CD4-positive, alpha-beta T cell (primary cell): ENCODE results near the gene SLC2A5. TPM values are rescaled to one million over a fixed set of nuclear protein-coding genes. Genes with fewer than 3 reads are reported as not detected.

Experiments used
- ATAC-seq: fragments of 200-7000 bp; cut with Tn5 transposase; one replicate; pipeline ENCODE4 v1.10.0; 2022; ENCODE audit warnings: mild to moderate bottlenecking; ENCODE audit not compliant: poor library complexity
- CTCF ChIA-PET: fragments of 350-600 bp; sonication (Branson Sonifier 250); formaldehyde crosslinking; loops from one replicate; lab custom pipeline; 2021; ENCODE audit warnings: antibody characterized with exemption, inconsistent platforms; lab: Charles Lee
- POLR2A ChIA-PET: fragments of 350-600 bp; sonication (Branson Sonifier 250); formaldehyde crosslinking; loops from one replicate; lab custom pipeline; 2021; ENCODE audit warnings: antibody characterized with exemption, inconsistent platforms; lab: Charles Lee
- DNase-seq, 14 experiments: peaks; one replicate each; pipeline ENCODE4 v3.0.0-alpha.2; 2013 to 2020; ENCODE audit warnings: mixed read lengths in 2 of 14
- H3K27ac ChIP-seq, 2 donors: one replicate each; pipeline versions ENCODE4 v1.5.1 to v1.7.0; 2013; ENCODE audit warnings: low read length in 2 of 2, low read depth in 1 of 2, mild to moderate bottlenecking in 1 of 2
- H3K27me3 ChIP-seq, 2 experiments: 1 replicate in 1 of 2; 2 replicates in 1 of 2; pipeline versions ENCODE4 v1.6.1 to v1.7.0; 2013; ENCODE audit warnings: low read length in 2 of 2, control low read depth in 1 of 2, mild to moderate bottlenecking in 1 of 2, moderate library complexity in 1 of 2; ENCODE audit not compliant: insufficient read depth in 2 of 2, control insufficient read depth in 1 of 2
- H3K36me3 ChIP-seq: one replicate; pipeline ENCODE4 v1.6.1; 2013; ENCODE audit warnings: low read length, control low read depth; ENCODE audit not compliant: insufficient read depth
- H3K4me1 ChIP-seq: one replicate; pipeline ENCODE4 v1.6.1; 2013; ENCODE audit warnings: low read length, control low read depth; ENCODE audit not compliant: insufficient read depth
- H3K4me3 ChIP-seq: one replicate; pipeline ENCODE4 v1.5.1; 2013; ENCODE audit warnings: mild to moderate bottlenecking, low read length, moderate library complexity
- H3K9me3 ChIP-seq, 2 experiments: 1 replicate in 1 of 2; 2 replicates in 1 of 2; pipeline versions ENCODE4 v1.6.1 to v1.7.0; 2013; ENCODE audit warnings: low read length in 2 of 2, mild to moderate bottlenecking in 2 of 2, control low read depth in 1 of 2, moderate library complexity in 1 of 2; ENCODE audit not compliant: control insufficient read depth in 1 of 2, insufficient read depth in 1 of 2
- H3K27ac Mint-ChIP-seq: one replicate; pipeline ENCODE4 v1.8.0; 2020; ENCODE audit warnings: mixed read lengths
- H3K27me3 Mint-ChIP-seq: one replicate; pipeline ENCODE4 v1.8.0; 2021; ENCODE audit warnings: mixed read lengths
- H3K36me3 Mint-ChIP-seq: one replicate; pipeline ENCODE4 v1.8.0; 2021; ENCODE audit warnings: low read depth, mixed read lengths
- H3K4me1 Mint-ChIP-seq: one replicate; pipeline ENCODE4 v1.8.0; 2021; ENCODE audit warnings: low read depth, mixed read lengths
- H3K4me3 Mint-ChIP-seq: one replicate; pipeline ENCODE4 v1.8.0; 2020; ENCODE audit warnings: mild to moderate bottlenecking, mixed read lengths
- H3K9me3 Mint-ChIP-seq: one replicate; pipeline ENCODE4 v1.8.0; 2020; ENCODE audit warnings: mixed read lengths
- intact Hi-C, 2 experiments: fragments of 100-400 bp; cut with DNase I in 1 of 2; cut with micrococcal nuclease in 1 of 2; formaldehyde crosslinking; loops; one replicate each; pipeline versions ENCODE4 v1.15.1 to v1.9.0; 2023 to 2025; cut with DNase I, micrococcal nuclease
- total RNA-seq, 174 experiments: library from RNA in 2 of 174; stranded (reverse) in 2 of 174; gene quantifications; one replicate each; pipeline ENCODE4 v1.2.3 and lab custom pipeline; 2021 to 2026
- TF ChIP-seq, protein P1 (sequence below): fragments of 200-600 bp; IDR thresholded peaks from one replicate; pipeline ENCODE4 v1.8.0; 2022; ENCODE audit warnings: antibody characterized with exemption, mild to moderate bottlenecking

SLC2A5 gene
- total RNA-seq, 2 experiments from 2014 or later: not detected

DNA sequence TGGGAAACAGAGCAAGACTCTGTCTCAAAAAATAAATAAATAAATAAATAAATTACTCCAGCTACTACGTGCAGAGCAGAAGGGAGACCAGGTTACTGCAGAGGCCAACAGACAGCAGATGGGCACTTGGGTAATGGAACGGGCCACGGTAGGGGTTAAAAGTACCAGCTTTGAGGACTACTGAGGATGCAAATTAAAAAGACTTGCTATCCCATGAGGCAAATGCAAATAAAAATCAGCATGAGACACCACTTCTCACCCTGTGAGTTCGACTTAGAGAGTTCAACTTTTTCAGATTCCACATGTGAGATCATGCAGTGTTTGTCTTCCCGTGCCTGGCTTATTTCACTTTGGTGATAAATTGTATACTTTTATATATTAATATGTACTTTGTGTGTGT is 6.6 kb downstream of the SLC2A5 start:
- Mint-ChIP-seq H3K36me3 (no peaks in the 10 kb centered on the region), H3K27ac (no peak overlapping the region), H3K9me3 (no peaks in the 10 kb centered on the region), H3K4me3 (no peak overlapping the region), H3K4me1 (no peaks in the 10 kb centered on the region), H3K27me3 (peaks cover 5% of the 10 kb centered on the region)
- Histone ChIP-seq H3K27me3 (no peaks in the 10 kb centered on the region), H3K9me3 (no peaks in the 10 kb centered on the region), H3K36me3 (no peaks in the 10 kb centered on the region), H3K4me3 (no peak overlapping the region), H3K27ac (no peak overlapping the region), H3K4me1 (no peaks in the 10 kb centered on the region)
- DNase-seq (no peak), ATAC-seq (no peak)
- intact Hi-C loops: no loop called here
- POLR2A ChIA-PET: interaction anchor here (0.6 kb wide), 1 partner anchor 324 kb away, joined by 3 read pairs; no protein-coding TSS in a partner anchor
- CTCF ChIA-PET: no interaction called here
- TF ChIP-seq, protein P1, sequence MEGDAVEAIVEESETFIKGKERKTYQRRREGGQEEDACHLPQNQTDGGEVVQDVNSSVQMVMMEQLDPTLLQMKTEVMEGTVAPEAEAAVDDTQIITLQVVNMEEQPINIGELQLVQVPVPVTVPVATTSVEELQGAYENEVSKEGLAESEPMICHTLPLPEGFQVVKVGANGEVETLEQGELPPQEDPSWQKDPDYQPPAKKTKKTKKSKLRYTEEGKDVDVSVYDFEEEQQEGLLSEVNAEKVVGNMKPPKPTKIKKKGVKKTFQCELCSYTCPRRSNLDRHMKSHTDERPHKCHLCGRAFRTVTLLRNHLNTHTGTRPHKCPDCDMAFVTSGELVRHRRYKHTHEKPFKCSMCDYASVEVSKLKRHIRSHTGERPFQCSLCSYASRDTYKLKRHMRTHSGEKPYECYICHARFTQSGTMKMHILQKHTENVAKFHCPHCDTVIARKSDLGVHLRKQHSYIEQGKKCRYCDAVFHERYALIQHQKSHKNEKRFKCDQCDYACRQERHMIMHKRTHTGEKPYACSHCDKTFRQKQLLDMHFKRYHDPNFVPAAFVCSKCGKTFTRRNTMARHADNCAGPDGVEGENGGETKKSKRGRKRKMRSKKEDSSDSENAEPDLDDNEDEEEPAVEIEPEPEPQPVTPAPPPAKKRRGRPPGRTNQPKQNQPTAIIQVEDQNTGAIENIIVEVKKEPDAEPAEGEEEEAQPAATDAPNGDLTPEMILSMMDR: no peak

GRCh38 chr1:9062021-9062471 is 7.4 kb downstream of the SLC2A5 start:
- H3K4me3 Mint-ChIP-seq: no peak overlapping the region
- H3K36me3 Mint-ChIP-seq: no peaks in the 10 kb centered on the region
- Histone ChIP-seq H3K36me3 (no peaks in the 10 kb centered on the region), H3K4me3 (no peak overlapping the region), H3K9me3 (no peaks in the 10 kb centered on the region), H3K27me3 (no peaks in the 10 kb centered on the region), H3K27ac (no peak overlapping the region), H3K4me1 (no peaks in the 10 kb centered on the region)
- ATAC-seq (no peak), DNase-seq (no peak)
- peaks cover 5% of the 10 kb centered on the region for H3K27me3 Mint-ChIP-seq
- H3K9me3 Mint-ChIP-seq: no peaks in the 10 kb centered on the region
- ChIA-PET CTCF (no interaction called here), POLR2A (no interaction called here)
- H3K27ac Mint-ChIP-seq: no peak overlapping the region
- TF ChIP-seq, protein P1: no peak
- intact Hi-C loops: no loop called here
- H3K4me1 Mint-ChIP-seq: no peaks in the 10 kb centered on the region

DNA sequence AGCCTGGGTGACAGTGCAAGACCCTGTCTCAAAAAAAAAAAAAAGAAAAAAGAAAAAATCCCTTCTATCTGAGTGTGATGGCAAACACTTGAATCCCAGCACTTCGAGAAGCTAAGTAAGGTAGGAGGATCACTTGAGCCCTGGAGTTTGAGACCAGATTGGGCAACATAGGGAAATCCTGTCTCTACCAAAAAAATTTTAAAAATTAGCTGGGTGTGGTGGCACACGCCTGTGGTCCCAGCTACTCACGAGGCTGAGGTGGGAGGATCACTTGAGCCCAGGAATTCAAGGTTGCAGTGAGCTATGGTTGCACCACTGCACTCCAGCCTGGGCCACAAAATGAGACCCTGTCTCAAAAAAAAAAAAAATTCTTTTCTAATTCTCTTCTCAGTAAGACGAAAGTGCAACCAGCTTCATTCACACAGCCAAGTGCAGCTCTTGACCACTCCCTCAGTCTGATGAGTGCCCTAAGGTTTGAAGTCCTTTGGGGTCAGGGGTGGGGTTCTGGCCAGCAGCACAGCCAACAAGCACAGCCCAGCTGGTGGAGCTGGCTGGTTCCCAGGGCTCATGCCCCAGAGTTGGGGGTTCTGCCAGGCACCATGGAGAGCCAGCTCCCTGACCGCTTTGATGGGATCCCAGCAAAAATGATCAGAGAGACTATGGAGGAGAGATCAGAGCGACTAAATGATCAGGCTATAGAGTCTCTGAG is 8.0 kb downstream of the SLC2A5 start:
- H3K4me3 ChIP-seq: no peak overlapping the region
- ATAC-seq (no peak), DNase-seq (no peak)
- peaks cover 5% of the 10 kb centered on the region for H3K27me3 Mint-ChIP-seq
- no peaks in the 10 kb centered on the region for H3K27me3 ChIP-seq
- H3K36me3 ChIP-seq: no peaks in the 10 kb centered on the region
- intact Hi-C loops: no loop called here
- no peak overlapping the region for H3K4me3 Mint-ChIP-seq
- no peaks in the 10 kb centered on the region for H3K36me3 Mint-ChIP-seq
- H3K27ac Mint-ChIP-seq: no peak overlapping the region
- no peaks in the 10 kb centered on the region for H3K4me1 Mint-ChIP-seq
- TF ChIP-seq, protein P1: no peak
- ChIA-PET POLR2A (no interaction called here), CTCF (no interaction called here)
- no peaks in the 10 kb centered on the region for H3K9me3 ChIP-seq
- H3K9me3 Mint-ChIP-seq: no peaks in the 10 kb centered on the region
- H3K4me1 ChIP-seq: no peaks in the 10 kb centered on the region
- H3K27ac ChIP-seq: no peak overlapping the region
